H9 (cell line): ENCODE measurements around the gene TRRAP. TPM values are rescaled to one million over a fixed set of nuclear protein-coding genes. Genes with fewer than 3 reads are reported as not detected.

Experiments
- DNase-seq: peaks from one replicate; pipeline ENCODE4 v3.0.0-alpha.2; 2017
- H2AFZ ChIP-seq: one replicate; pipeline ENCODE4 v1.6.1; 2013; ENCODE audit warnings: mild to moderate bottlenecking, low read length, control low read depth, moderate library complexity
- H2AK5ac ChIP-seq: 2 replicates; pipeline ENCODE4 v1.6.1; 2013; ENCODE audit warnings: low read length, control low read depth, mixed read lengths; ENCODE audit not compliant: insufficient read length
- H2BK120ac ChIP-seq: one replicate; pipeline ENCODE4 v1.6.1; 2013; ENCODE audit warnings: low read depth, mild to moderate bottlenecking, low read length, control low read depth, inconsistent platforms; ENCODE audit not compliant: poor library complexity, severe bottlenecking
- H2BK12ac ChIP-seq: 2 replicates; pipeline ENCODE4 v1.6.1; 2013; ENCODE audit warnings: low read length, control low read depth, mixed read lengths, low read depth; ENCODE audit not compliant: insufficient read length
- H2BK15ac ChIP-seq: 2 replicates; pipeline ENCODE4 v1.6.1; 2013; ENCODE audit warnings: low read depth, low read length, control low read depth
- H2BK20ac ChIP-seq: one replicate; pipeline ENCODE4 v1.6.1; 2013; ENCODE audit warnings: low read depth, mild to moderate bottlenecking, low read length, control low read depth, inconsistent platforms; ENCODE audit not compliant: poor library complexity, severe bottlenecking
- H2BK5ac ChIP-seq: 2 replicates; pipeline ENCODE4 v1.6.1; 2013; ENCODE audit warnings: low read length, control low read depth, mixed read lengths; ENCODE audit not compliant: insufficient read length
- H3K14ac ChIP-seq: 2 replicates; pipeline ENCODE4 v1.6.1; 2013; ENCODE audit warnings: low read length, control low read depth; ENCODE audit not compliant: insufficient read depth
- H3K18ac ChIP-seq: 2 replicates; pipeline ENCODE4 v1.6.1; 2013; ENCODE audit warnings: low read depth, mild to moderate bottlenecking, mixed read lengths, low read length, control low read depth; ENCODE audit not compliant: insufficient read length
- H3K23ac ChIP-seq: 2 replicates; pipeline ENCODE4 v1.6.1; 2013; ENCODE audit warnings: low read length, control low read depth, mixed read lengths, low read depth; ENCODE audit not compliant: insufficient read length
- H3K23me2 ChIP-seq: 2 replicates; pipeline ENCODE4 v1.6.1; 2013; ENCODE audit warnings: low read depth, mild to moderate bottlenecking, mixed read lengths, low read length, control low read depth; ENCODE audit not compliant: insufficient read length, poor library complexity, severe bottlenecking
- H3K27ac ChIP-seq: 2 replicates; pipeline ENCODE4 v1.5.1; 2013; ENCODE audit warnings: low read length, control low read depth, mixed read lengths, low read depth; ENCODE audit not compliant: insufficient read length
- H3K27me3 ChIP-seq: 2 replicates; pipeline ENCODE4 v1.6.1; 2013; ENCODE audit warnings: low read length, control low read depth, inconsistent platforms; ENCODE audit not compliant: insufficient read depth
- H3K4ac ChIP-seq: 2 replicates; pipeline ENCODE4 v1.6.1; 2013; ENCODE audit warnings: low read depth, mild to moderate bottlenecking, control low read depth, inconsistent platforms, low read length, moderate library complexity
- H3K4me1 ChIP-seq: 2 replicates; pipeline ENCODE4 v1.6.1; 2013; ENCODE audit warnings: low read length, control low read depth, inconsistent platforms; ENCODE audit not compliant: insufficient read depth
- H3K4me2 ChIP-seq: 2 replicates; pipeline ENCODE4 v1.6.1; 2013; ENCODE audit warnings: low read length, control low read depth, mixed read lengths; ENCODE audit not compliant: insufficient read length, insufficient read depth
- H3K56ac ChIP-seq: 2 replicates; pipeline ENCODE4 v1.6.1; 2013; ENCODE audit warnings: low read depth, mild to moderate bottlenecking, mixed read lengths, low read length, control low read depth; ENCODE audit not compliant: insufficient read length
- H3K79me1 ChIP-seq: 2 replicates; pipeline ENCODE4 v1.6.1; 2013; ENCODE audit warnings: low read depth, mild to moderate bottlenecking, moderate library complexity, low read length, control low read depth, inconsistent platforms; ENCODE audit not compliant: insufficient read depth, poor library complexity, severe bottlenecking
- H3K79me2 ChIP-seq: 2 replicates; pipeline ENCODE4 v1.6.1; 2013; ENCODE audit warnings: low read length, control low read depth, inconsistent platforms; ENCODE audit not compliant: insufficient read depth
- H3K9ac ChIP-seq: 2 replicates; pipeline ENCODE4 v1.6.1; 2013; ENCODE audit warnings: low read length, control low read depth, mixed read lengths; ENCODE audit not compliant: insufficient read length; ENCODE audit errors: extremely low read depth
- H3K9me3 ChIP-seq: one replicate; pipeline ENCODE4 v1.6.1; 2013; ENCODE audit warnings: low read depth, low read length, inconsistent platforms; ENCODE audit not compliant: control insufficient read depth
- H3T11ph ChIP-seq: one replicate; pipeline ENCODE4 v1.6.1; 2013; ENCODE audit warnings: mild to moderate bottlenecking, low read length, control low read depth, inconsistent platforms
- H4K20me1 ChIP-seq: one replicate; pipeline ENCODE4 v1.6.1; 2013; ENCODE audit not compliant: control insufficient read depth, insufficient read length, insufficient read depth
- H4K5ac ChIP-seq: 2 replicates; pipeline ENCODE4 v1.6.1; 2013; ENCODE audit warnings: low read depth, mild to moderate bottlenecking, mixed read lengths, low read length, control low read depth; ENCODE audit not compliant: insufficient read length
- H4K8ac ChIP-seq: replicated peaks from 2 replicates; pipeline ENCODE4 v1.6.1; 2013; ENCODE audit warnings: low read length, control low read depth, mixed read lengths, low read depth; ENCODE audit not compliant: insufficient read length
- H4K91ac ChIP-seq: 2 replicates; pipeline ENCODE4 v1.6.1; 2013; ENCODE audit warnings: low read depth, mild to moderate bottlenecking, moderate library complexity, mixed read lengths, low read length, control low read depth; ENCODE audit not compliant: insufficient read length
- H3K27ac Mint-ChIP-seq, 3 experiments: 2 replicates in 2 of 3; 3 replicates in 1 of 3; pipeline ENCODE4 v1.8.0; 2020 to 2021; ENCODE audit warnings: mixed read lengths in 3 of 3, mild to moderate bottlenecking in 1 of 3, moderate library complexity in 1 of 3
- H3K27me3 Mint-ChIP-seq: 2 replicates; pipeline ENCODE4 v1.8.0; 2021; ENCODE audit warnings: low read depth, mild to moderate bottlenecking, moderate library complexity, mixed read lengths
- H3K36me3 Mint-ChIP-seq, 3 experiments: 2 replicates in 2 of 3; 3 replicates in 1 of 3; pipeline ENCODE4 v1.8.0; 2020 to 2021; ENCODE audit warnings: low read depth in 3 of 3, mixed read lengths in 3 of 3; ENCODE audit not compliant: insufficient read depth in 1 of 3
- H3K4me1 Mint-ChIP-seq, 2 experiments: 2 replicates each; pipeline ENCODE4 v1.8.0; 2020; ENCODE audit warnings: mixed read lengths in 2 of 2
- H3K4me3 Mint-ChIP-seq, 2 experiments: 2 replicates in 1 of 2; 3 replicates in 1 of 2; pipeline ENCODE4 v1.8.0; 2020 to 2021; ENCODE audit warnings: mild to moderate bottlenecking in 2 of 2, mixed read lengths in 2 of 2, moderate library complexity in 1 of 2
- H3K9me3 Mint-ChIP-seq, 2 experiments: 2 replicates in 1 of 2; 3 replicates in 1 of 2; pipeline ENCODE4 v1.8.0; 2020; ENCODE audit warnings: mild to moderate bottlenecking in 2 of 2, mixed read lengths in 2 of 2, moderate library complexity in 1 of 2
- WGBS: extraction: QIAGEN DNeasy Blood & Tissue Kit; methylation state at CpG from one replicate; pipeline ENCODE4 v1.1.7; 2013; ENCODE audit warnings: missing lambda C conversion rate, low lambda C conversion rate, mixed read lengths; ENCODE audit not compliant: insufficient read length; ENCODE audit errors: extremely low coverage; 5-methylcytosine and 5-hydroxymethylcytosine counted together
- total RNA-seq: library from RNA; stranded (reverse); gene quantifications from 2 replicates; pipeline ENCODE4 v1.2.1, GENCODE V29; 2021
- TF ChIP-seq, protein P1 (sequence below): fragments of 200-600 bp; sonication (generic); conservative IDR thresholded peaks from 3 replicates; pipeline ENCODE4 v1.8.0; 2021; ENCODE audit warnings: antibody characterized with exemption, mild to moderate bottlenecking

TRRAP gene
- total RNA-seq, 1 experiment from 2014 or later = 58.6 TPM

GRCh38 chr7:98949336-98950044 is 71.2 kb downstream of the TRRAP start:
- TF ChIP-seq, protein P1, sequence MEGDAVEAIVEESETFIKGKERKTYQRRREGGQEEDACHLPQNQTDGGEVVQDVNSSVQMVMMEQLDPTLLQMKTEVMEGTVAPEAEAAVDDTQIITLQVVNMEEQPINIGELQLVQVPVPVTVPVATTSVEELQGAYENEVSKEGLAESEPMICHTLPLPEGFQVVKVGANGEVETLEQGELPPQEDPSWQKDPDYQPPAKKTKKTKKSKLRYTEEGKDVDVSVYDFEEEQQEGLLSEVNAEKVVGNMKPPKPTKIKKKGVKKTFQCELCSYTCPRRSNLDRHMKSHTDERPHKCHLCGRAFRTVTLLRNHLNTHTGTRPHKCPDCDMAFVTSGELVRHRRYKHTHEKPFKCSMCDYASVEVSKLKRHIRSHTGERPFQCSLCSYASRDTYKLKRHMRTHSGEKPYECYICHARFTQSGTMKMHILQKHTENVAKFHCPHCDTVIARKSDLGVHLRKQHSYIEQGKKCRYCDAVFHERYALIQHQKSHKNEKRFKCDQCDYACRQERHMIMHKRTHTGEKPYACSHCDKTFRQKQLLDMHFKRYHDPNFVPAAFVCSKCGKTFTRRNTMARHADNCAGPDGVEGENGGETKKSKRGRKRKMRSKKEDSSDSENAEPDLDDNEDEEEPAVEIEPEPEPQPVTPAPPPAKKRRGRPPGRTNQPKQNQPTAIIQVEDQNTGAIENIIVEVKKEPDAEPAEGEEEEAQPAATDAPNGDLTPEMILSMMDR = no peak
- H2BK120ac ChIP-seq = no peak overlapping the region
- H4K5ac ChIP-seq = no peak overlapping the region
- no peak overlapping the region for H3K4me2 ChIP-seq
- no peak overlapping the region for H3K4ac ChIP-seq
- no peaks in the 10 kb centered on the region for H4K20me1 ChIP-seq
- no peak overlapping the region for H3K14ac ChIP-seq
- no peak overlapping the region for H3K23ac ChIP-seq
- no peaks in the 10 kb centered on the region for H3K4me1 ChIP-seq
- no peaks in the 10 kb centered on the region for H3K9me3 ChIP-seq
- no peak overlapping the region for H2BK15ac ChIP-seq
- H3K27ac ChIP-seq = no peak overlapping the region
- H3K36me3 Mint-ChIP-seq = peaks cover 42 to 96% (median 79%) of the 10 kb centered on the region in 3 experiments; a peak in 6 of 7 replicates
- H2AFZ ChIP-seq = no peak overlapping the region
- H4K8ac ChIP-seq = no peak overlapping the region
- no peak overlapping the region for H3K18ac ChIP-seq
- H2BK5ac ChIP-seq = no peak overlapping the region
- H3K4me3 Mint-ChIP-seq = no peak overlapping the region
- H3K27me3 Mint-ChIP-seq = no peaks in the 10 kb centered on the region
- no peak overlapping the region for H2AK5ac ChIP-seq
- no peaks in the 10 kb centered on the region for H3K79me1 ChIP-seq
- no peak overlapping the region for H4K91ac ChIP-seq
- H3K23me2 ChIP-seq = no peaks in the 10 kb centered on the region
- H3K56ac ChIP-seq = no peak overlapping the region
- no peak overlapping the region for H3K9ac ChIP-seq
- no peaks in the 10 kb centered on the region for H3K9me3 Mint-ChIP-seq
- H3K27me3 ChIP-seq = no peaks in the 10 kb centered on the region
- DNase-seq = no peak
- no CpG with 5 or more reads among the region's 21 CpGs for WGBS
- no peak overlapping the region for H2BK12ac ChIP-seq
- no peaks in the 10 kb centered on the region for H3K79me2 ChIP-seq
- H2BK20ac ChIP-seq = no peak overlapping the region
- H3K4me1 Mint-ChIP-seq = no peaks in the 10 kb centered on the region
- no peak overlapping the region for H3K27ac Mint-ChIP-seq
- no peak overlapping the region for H3T11ph ChIP-seq
